ENCODE results near the gene AP2A2. TPM values are rescaled to one million over a fixed set of nuclear protein-coding genes. Genes with fewer than 3 reads are reported as not detected.

AP2A2 gene
- total RNA-seq, 2 experiments from 2014 or later = 49.1 to 52.1 TPM

DNA sequence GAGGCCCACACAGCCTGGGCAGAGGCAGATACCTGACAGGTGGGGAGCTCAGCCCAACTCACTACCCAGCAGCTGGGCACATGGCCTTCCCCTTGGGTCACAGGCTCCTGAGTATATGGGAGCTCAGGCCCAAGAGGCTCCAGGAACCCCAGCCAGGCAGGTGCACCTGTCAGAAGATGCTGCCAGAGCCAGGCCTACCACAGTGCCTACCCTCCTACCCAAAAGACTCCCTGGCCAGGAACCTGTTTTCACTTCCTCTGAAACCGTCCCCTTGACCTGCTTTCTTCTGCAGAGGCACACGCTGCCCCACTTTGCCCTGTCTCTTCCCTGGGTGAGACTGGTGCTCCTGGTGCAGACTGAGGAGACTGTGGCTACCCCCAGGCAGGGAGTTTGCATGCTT lies 18.0 kb upstream of the AP2A2 start:
- no peak for ATAC-seq (ENCODE audit: low read depth)
- H3K27me3 Mint-ChIP-seq = no peaks in the 10 kb centered on the region
- POLR2A ChIA-PET = no interaction called here

DNA sequence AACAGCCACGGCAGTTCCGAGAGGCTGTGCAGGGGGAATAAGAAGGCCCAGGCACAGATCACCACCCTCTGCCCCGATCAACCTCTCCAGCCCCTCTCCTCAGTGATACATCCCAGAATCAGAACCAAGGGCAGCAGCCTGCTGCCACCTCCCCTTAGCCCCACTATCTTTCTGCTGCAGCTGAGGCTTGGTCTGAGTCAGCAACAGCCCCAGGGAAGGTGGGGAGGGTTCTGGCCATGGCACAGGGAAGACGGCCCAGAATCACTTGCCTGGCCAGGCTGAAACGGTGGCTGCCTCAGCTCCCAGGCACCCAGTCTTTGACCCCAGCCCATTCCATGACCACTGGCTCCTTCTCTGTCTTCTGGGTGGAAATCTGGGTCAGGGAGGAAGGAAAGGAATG lies 17.4 kb upstream of the AP2A2 start:
- no peak for DNase-seq
- ATAC-seq (ENCODE audit: low read depth) = no peak
- Mint-ChIP-seq H3K9me3 (no peaks in the 10 kb centered on the region), H3K36me3 (peaks cover 3% of the 10 kb centered on the region), H3K27ac (no peak overlapping the region), H3K4me3 (no peak overlapping the region), H3K27me3 (no peaks in the 10 kb centered on the region), H3K4me1 (peaks cover 14% of the 10 kb centered on the region)
- POLR2A ChIA-PET = no interaction called here

More for the DNA sequence above, 18.0 kb upstream of the AP2A2 start:
- no peaks in the 10 kb centered on the region for H3K9me3 Mint-ChIP-seq
- H3K4me3 Mint-ChIP-seq = no peak overlapping the region
- H3K4me1 Mint-ChIP-seq = peaks cover 14% of the 10 kb centered on the region
- H3K27ac Mint-ChIP-seq = no peak overlapping the region
- H3K36me3 Mint-ChIP-seq = peaks cover 3% of the 10 kb centered on the region
- no peak for DNase-seq

DNA sequence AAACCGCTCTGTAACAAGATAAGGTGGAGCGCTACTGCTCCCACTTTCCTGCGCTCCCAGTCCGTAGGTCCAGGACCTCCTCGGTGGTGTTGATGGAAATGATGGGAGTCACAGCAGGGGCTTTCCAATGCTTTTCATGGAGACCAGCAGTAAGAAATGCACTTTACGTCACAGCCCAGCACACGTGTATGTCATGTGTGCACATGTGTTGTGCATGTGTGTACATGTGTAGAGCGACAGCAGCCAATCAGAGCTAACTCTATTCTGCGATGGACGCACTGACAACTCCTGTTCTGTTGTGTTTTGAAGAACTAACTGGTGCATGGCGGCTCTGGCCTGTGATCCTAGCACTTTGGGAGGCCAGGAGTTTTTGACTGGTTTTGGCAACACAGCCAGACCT lies 16.3 kb upstream of the AP2A2 start:
- Mint-ChIP-seq H3K27ac (peak overlapping the region; percentile 54), H3K27me3 (no peaks in the 10 kb centered on the region), H3K4me3 (peak overlapping the region; percentile 95), H3K4me1 (peaks cover 14% of the 10 kb centered on the region), H3K36me3 (peaks cover 2% of the 10 kb centered on the region), H3K9me3 (no peaks in the 10 kb centered on the region)
- ATAC-seq (ENCODE audit: low read depth) (no peak), DNase-seq (no peak)
- POLR2A ChIA-PET = interaction anchor here (0.8 kb wide), 1 partner anchor 14 kb away, joined by 4 read pairs; no protein-coding TSS in a partner anchor

DNA sequence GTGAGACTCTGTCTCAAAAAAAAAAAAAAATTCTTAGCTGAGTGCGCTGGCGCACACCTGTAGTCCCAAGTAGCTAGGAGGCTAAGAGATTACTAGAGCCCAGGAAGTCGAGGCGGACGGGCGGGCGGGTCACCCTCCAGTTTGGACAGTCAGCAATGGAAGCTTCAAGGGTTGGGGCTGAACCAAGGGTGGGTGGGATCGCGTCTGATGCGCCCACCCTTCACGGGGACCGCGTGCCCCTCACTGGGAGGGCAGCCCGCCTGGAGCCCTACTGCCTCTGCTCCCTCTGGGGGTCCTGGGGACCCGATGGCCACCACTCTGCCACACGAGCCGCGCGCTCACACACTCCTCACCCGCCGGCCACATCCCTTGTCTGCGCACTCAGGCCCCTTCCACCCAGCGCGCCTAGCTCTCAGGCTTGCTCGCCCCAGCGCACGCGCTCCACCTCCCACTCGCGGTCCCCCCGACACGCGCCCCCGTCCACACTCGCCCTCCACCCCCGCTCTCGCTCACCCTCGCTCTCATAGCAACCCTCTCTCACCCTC lies 15.6 kb upstream of the AP2A2 start:
- peaks cover 2% of the 10 kb centered on the region for H3K36me3 Mint-ChIP-seq
- H3K4me3 Mint-ChIP-seq = peak overlapping the region; percentile 95
- H3K27ac Mint-ChIP-seq = peak overlapping the region; percentile 85
- POLR2A ChIA-PET = interaction anchor here (0.8 to 2.0 kb wide), 6 partner anchors 9 to 91 kb away, joined by 4 to 10 read pairs (median 5); partner anchors contain the start of genes AP2A2, PNPLA2, POLR2L and TSPAN4
- DNase-seq = no peak
- H3K27me3 Mint-ChIP-seq = no peaks in the 10 kb centered on the region
- ATAC-seq (ENCODE audit: low read depth) = peak; percentile 34
- H3K9me3 Mint-ChIP-seq = no peaks in the 10 kb centered on the region
- H3K4me1 Mint-ChIP-seq = peaks cover 14% of the 10 kb centered on the region

DNA sequence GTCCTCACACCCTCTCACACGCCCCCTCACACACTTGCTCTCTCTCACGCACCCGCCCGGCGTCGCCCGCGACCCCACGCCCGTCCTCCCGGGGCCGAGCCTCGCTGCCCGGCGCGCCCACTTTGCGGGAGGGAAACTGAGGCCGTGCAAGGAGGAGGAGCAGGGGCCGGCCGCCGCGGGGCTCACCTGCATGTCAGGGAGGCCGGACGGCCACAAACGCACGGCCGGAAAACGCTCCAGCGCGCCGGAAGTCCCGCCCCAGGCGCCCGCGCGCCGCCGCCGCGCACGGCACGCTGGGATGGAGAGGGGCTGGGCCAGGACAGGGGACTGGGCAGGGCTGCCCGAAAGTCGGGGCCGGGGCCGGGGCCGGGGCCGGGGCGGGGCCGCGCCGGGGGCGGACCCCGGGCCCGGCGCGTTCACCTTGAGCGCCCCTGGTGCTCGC lies 15.1 kb upstream of the AP2A2 start, which contains the start of gene CHID1:
TSS of gene CHID1 (minus strand) at position 222 of the 442 bp plus-strand sequence. CDS start 5,994 bp downstream, outside the sequence.
- peak within 1 kb of the TSS; percentile 90 for H3K27ac Mint-ChIP-seq
- H3K27me3 Mint-ChIP-seq = no peaks in the 10 kb centered on the region
- peak within 1 kb of the TSS; percentile 95 for H3K4me3 Mint-ChIP-seq
- POLR2A ChIA-PET = interaction anchor here (1.1 to 2.0 kb wide), 5 partner anchors 9 to 91 kb away, joined by 4 to 10 read pairs (median 5); partner anchors contain the start of genes AP2A2, PNPLA2, POLR2L and TSPAN4
- DNase-seq = peak; percentile 91
- H3K9me3 Mint-ChIP-seq = no peaks in the 10 kb centered on the region
- peaks cover 14% of the 10 kb centered on the region for H3K4me1 Mint-ChIP-seq
- ATAC-seq (ENCODE audit: low read depth) = peak; percentile 92
- H3K36me3 Mint-ChIP-seq = peaks cover 1% of the 10 kb centered on the region

DNA sequence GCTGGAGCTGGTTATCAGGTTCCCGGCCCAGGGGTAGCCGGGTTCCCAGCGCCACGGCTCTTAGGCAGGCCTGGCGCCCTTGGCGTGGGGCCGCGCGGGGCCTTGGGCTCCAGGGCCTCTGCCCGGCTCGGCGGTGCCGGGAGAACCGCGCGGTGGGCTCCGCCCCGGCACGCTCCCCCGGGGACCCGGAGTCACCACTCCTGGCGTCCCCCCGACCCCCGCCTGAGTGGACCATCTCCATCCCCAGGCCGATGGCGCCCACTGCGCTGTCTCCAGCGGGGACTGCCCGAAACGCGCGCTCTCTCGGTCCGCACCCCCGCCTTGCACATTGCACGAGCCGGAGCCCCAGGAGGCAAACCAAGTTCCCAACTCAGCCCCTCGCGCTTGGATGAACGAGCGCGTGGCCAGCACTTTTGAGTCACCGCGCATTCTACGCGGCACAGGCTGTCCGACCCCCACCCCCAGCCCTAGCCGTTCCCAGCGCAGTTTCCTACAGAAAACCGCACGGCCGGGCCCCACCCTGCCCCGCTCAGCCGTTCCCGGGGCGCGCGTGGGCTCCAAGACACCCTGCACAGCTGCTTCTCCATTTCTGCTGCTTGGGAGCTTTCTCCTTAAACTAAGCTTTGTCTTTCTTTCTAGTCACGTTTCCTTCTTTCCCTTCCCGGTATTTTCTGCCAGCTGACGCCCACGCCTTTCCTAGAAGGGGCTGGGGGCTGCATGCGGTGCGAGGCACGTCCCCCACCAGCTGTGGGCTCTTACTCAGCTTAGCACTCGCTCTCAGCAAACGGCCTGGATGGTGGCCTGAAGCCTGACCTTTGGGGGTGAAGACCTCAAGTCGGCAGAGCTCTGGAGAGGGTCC lies 14.4 kb upstream of the AP2A2 start:
- Mint-ChIP-seq H3K4me1 (peaks cover 14% of the 10 kb centered on the region), H3K4me3 (peak overlapping the region; percentile 86), H3K9me3 (no peaks in the 10 kb centered on the region), H3K27me3 (no peaks in the 10 kb centered on the region), H3K27ac (peak overlapping the region; percentile 90), H3K36me3 (no peaks in the 10 kb centered on the region)
- DNase-seq = no peak
- POLR2A ChIA-PET = interaction anchor here (0.6 to 2.0 kb wide), 6 partner anchors 8 to 92 kb away, joined by 4 to 10 read pairs (median 5); partner anchors contain the start of genes AP2A2, PNPLA2, POLR2L and TSPAN4
- peak; percentile 37 for ATAC-seq (ENCODE audit: low read depth)

DNA sequence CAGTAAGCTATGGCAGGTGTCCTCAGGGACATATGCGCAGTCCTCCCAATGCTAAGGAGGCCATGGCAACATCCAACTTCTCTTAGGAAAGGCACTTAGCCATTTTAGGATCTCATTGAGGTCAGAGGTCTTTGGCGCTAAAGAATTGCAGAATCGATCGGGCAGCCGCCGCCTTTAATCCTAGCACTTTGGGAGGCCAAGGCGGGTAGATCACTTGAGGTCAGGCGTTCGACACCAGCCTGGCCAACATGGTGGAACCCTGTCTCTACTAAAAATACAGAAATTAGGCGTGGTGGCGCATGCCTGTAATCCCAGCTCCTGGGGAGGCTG lies 13.8 kb upstream of the AP2A2 start:
- Mint-ChIP-seq H3K4me3 (peak overlapping the region; percentile 86), H3K9me3 (no peaks in the 10 kb centered on the region), H3K27me3 (no peaks in the 10 kb centered on the region), H3K27ac (peak overlapping the region; percentile 90), H3K4me1 (peaks cover 14% of the 10 kb centered on the region), H3K36me3 (no peaks in the 10 kb centered on the region)
- POLR2A ChIA-PET = interaction anchor here (0.6 to 2.0 kb wide), 2 partner anchors 13 to 16 kb away, joined by 4 to 10 read pairs; partner anchors contain the start of gene AP2A2
- ATAC-seq (ENCODE audit: low read depth) (no peak), DNase-seq (no peak)

DNA sequence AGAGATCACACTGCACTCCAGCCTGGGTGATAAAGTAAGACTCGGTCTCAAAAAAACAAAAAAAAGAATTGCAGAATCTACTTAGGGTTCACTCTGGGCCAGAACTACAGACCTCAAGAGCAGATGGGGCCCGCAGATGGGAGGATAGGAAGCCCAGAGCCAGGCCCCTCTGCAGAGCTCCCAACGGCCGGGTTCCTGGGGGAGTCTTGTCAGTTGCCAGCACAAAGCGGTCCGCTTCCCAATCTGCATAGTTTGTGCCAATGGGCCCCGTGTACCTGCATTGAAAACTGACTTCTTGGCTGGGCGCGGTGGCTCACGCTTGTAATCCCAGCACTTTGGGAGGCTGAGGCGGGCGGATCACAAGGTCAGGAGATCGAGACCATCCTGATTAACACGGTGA lies 13.4 kb upstream of the AP2A2 start:
- Mint-ChIP-seq H3K27ac (no peak overlapping the region), H3K4me3 (no peak overlapping the region), H3K4me1 (peaks cover 14% of the 10 kb centered on the region), H3K36me3 (no peaks in the 10 kb centered on the region), H3K27me3 (no peaks in the 10 kb centered on the region), H3K9me3 (no peaks in the 10 kb centered on the region)
- POLR2A ChIA-PET = interaction anchor here (0.6 kb wide), 1 partner anchor 15 kb away, joined by 4 read pairs; no protein-coding TSS in a partner anchor
- ATAC-seq (ENCODE audit: low read depth) (no peak), DNase-seq (no peak)

DNA sequence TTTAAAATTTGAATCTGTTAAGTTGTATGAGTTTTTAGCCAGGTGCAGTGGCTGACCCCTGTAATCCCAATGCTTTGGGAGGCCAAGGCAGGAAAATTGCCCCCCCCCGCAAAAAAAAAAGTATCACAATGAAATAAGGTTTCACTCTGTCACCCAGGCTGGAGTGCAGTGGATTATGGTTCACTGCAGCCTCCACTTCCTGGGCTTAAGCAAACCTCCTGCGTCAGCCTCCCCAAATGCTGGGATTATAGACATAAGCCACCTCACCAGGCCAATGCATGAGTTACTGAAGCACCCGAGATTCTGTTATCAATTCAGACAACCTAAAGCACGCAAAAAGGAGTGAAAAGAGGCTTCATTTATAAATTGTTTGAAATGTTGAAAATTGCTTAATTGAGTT lies 12.6 kb upstream of the AP2A2 start:
- POLR2A ChIA-PET = no interaction called here
- no peak for ATAC-seq (ENCODE audit: low read depth)

DNA sequence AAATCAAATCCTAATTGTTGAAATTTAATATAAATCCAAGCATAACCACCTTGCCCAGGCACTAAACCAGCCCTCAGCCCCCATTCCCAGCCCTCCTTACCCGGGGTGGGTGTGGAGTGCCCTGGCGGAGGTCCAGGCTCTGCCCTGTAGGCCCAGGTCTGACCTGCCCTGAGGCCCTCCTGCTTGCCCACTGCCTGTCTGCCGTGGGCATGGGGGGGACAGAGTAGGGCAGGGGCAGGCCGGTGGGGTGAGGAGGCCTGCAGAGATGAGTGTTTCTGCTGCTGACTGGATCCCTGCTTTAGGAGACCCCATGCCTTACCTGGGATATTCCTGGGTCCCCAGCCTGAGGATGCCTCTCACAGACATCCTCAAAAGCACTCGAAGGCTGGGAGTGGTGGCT lies 11.5 kb upstream of the AP2A2 start:
- Mint-ChIP-seq H3K27me3 (no peaks in the 10 kb centered on the region), H3K9me3 (no peaks in the 10 kb centered on the region), H3K4me1 (peaks cover 12% of the 10 kb centered on the region), H3K4me3 (no peak overlapping the region), H3K36me3 (no peaks in the 10 kb centered on the region), H3K27ac (no peak overlapping the region)
- DNase-seq (no peak), ATAC-seq (ENCODE audit: low read depth) (no peak)
- POLR2A ChIA-PET = no interaction called here

More for the DNA sequence above, 12.6 kb upstream of the AP2A2 start:
- Mint-ChIP-seq H3K4me3 (no peak overlapping the region), H3K36me3 (no peaks in the 10 kb centered on the region), H3K27me3 (no peaks in the 10 kb centered on the region), H3K27ac (no peak overlapping the region), H3K4me1 (peaks cover 14% of the 10 kb centered on the region), H3K9me3 (no peaks in the 10 kb centered on the region)
- DNase-seq = no peak

DNA sequence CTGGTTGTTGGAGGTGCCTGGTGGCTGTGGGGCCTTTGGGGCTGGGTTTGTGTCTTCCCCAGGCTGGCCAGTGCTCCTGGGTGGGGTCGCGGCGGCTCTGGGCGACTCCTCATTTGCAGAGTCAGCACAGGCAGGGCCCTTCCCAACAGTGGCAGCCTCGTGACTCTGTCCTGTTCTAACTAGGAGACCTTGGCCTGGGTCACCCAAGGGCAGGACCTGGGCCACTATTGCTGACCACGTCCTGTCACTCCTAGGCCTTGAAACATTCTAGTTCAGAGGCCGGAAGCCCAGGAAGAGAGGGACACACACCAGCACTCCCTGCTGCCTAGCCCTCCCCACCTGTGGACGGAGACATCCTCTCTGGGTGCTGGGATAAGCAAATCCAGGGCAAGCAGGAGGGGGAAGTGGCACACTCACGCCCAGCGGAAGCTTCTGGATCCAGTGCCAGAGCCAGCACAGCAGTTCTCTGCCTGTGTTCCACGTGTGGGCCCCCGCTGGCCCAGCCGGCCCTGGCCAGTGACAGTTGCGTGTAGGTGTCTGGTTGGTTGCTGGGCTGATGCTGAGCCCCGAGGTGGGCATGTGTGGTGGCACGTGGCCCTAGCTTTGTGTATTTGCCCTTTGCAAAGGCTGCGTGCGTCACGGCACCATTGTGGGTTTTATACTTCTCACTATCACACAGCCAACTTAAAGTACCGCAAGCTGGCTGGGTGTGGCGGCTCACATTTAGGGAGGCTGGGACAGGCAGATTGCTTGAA lies 10.7 kb upstream of the AP2A2 start:
- DNase-seq = no peak
- POLR2A ChIA-PET = no interaction called here
- Mint-ChIP-seq H3K27me3 (no peaks in the 10 kb centered on the region), H3K27ac (no peak overlapping the region), H3K4me3 (no peak overlapping the region), H3K9me3 (no peaks in the 10 kb centered on the region), H3K36me3 (no peaks in the 10 kb centered on the region), H3K4me1 (peaks cover 7% of the 10 kb centered on the region)
- ATAC-seq (ENCODE audit: low read depth) = no peak

DNA sequence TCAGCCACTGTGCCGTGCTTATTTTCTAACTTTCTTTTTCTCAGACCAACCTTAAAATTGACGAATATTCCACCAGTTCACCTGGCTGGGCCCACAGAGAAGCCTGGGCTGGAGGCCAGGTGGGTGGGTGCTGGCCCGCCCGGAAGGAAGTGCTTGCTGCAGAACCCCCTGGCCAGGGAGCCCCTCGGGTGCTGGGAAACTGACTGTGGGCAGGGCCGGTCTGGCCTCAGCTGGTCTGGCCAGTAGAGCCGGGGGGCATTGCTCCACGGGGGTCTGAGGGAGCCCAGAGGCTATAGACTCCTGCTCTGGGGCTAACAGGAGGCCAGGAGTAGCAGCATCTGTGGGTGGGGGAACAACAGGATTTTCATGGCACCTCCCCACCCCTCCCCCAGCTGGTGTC lies 8.2 kb upstream of the AP2A2 start:
- Mint-ChIP-seq H3K27me3 (no peaks in the 10 kb centered on the region), H3K36me3 (no peaks in the 10 kb centered on the region), H3K4me3 (no peak overlapping the region), H3K9me3 (no peaks in the 10 kb centered on the region), H3K27ac (no peak overlapping the region), H3K4me1 (peaks cover 2% of the 10 kb centered on the region)
- DNase-seq (no peak), ATAC-seq (ENCODE audit: low read depth) (no peak)
- POLR2A ChIA-PET = no interaction called here

Data from activated naive CD8-positive, alpha-beta T cell treated with anti-CD3 and anti-CD28 coated beads, Interleukin-2, amount 10 ng/mL, durations not matched to agents 7 days and 5 days (primary cell).